HEK293 (cell line): ENCODE results near the gene PLAGL2.

Source experiments
- MYNN ChIP-seq: fragments of 450-650 bp; formaldehyde crosslinking; IDR thresholded peaks from 2 replicates; pipeline ENCODE4 v1.5.1; 2016; ENCODE audit warnings: missing biosample characterization, missing genetic modification characterization, borderline replicate concordance
- PRDM10 ChIP-seq: fragments of 450-650 bp; formaldehyde crosslinking; IDR thresholded peaks from 2 replicates; pipeline ENCODE4 v1.5.1; 2016; ENCODE audit warnings: missing biosample characterization, missing genetic modification characterization
- RBAK ChIP-seq: fragments of 450-650 bp; formaldehyde crosslinking; IDR thresholded peaks from 2 replicates; pipeline ENCODE4 v1.5.1; 2016; ENCODE audit warnings: missing biosample characterization, missing genetic modification characterization
- SP7 ChIP-seq: fragments of 450-650 bp; formaldehyde crosslinking; IDR thresholded peaks from 2 replicates; pipeline ENCODE4 v1.5.1; 2016; ENCODE audit warnings: missing biosample characterization, missing genetic modification characterization
- ZBTB8A ChIP-seq: fragments of 450-650 bp; formaldehyde crosslinking; IDR thresholded peaks from 2 replicates; pipeline ENCODE4 v1.5.1; 2016; ENCODE audit warnings: missing biosample characterization, missing genetic modification characterization
- ZFP3 ChIP-seq: fragments of 450-650 bp; formaldehyde crosslinking; IDR thresholded peaks from 2 replicates; pipeline ENCODE4 v1.5.1; 2016; ENCODE audit warnings: low read depth, missing biosample characterization, missing genetic modification characterization
- ZNF223 ChIP-seq: fragments of 450-650 bp; formaldehyde crosslinking; IDR thresholded peaks from 2 replicates; pipeline ENCODE4 v1.5.1; 2016; ENCODE audit warnings: missing biosample characterization, missing genetic modification characterization
- ZNF24 ChIP-seq: fragments of 450-650 bp; formaldehyde crosslinking; IDR thresholded peaks from 2 replicates; pipeline ENCODE4 v1.5.1; 2016; ENCODE audit warnings: missing biosample characterization, missing genetic modification characterization
- ZNF473 ChIP-seq: fragments of 450-650 bp; formaldehyde crosslinking; IDR thresholded peaks from 2 replicates; pipeline ENCODE4 v1.5.1; 2017; ENCODE audit warnings: missing biosample characterization, missing genetic modification characterization
- ZNF48 ChIP-seq: fragments of 450-650 bp; formaldehyde crosslinking; IDR thresholded peaks from 2 replicates; pipeline ENCODE4 v1.5.1; 2016; ENCODE audit warnings: missing biosample characterization, missing genetic modification characterization
- ZNF514 ChIP-seq: fragments of 450-650 bp; formaldehyde crosslinking; IDR thresholded peaks from 2 replicates; pipeline ENCODE4 v1.5.1; 2016; ENCODE audit warnings: missing biosample characterization, missing genetic modification characterization
- ZNF530 ChIP-seq: fragments of 450-650 bp; formaldehyde crosslinking; IDR thresholded peaks from 2 replicates; pipeline ENCODE4 v1.5.1; 2016; ENCODE audit warnings: low read depth, missing biosample characterization, missing genetic modification characterization
- ZNF692 ChIP-seq: fragments of 450-650 bp; formaldehyde crosslinking; IDR thresholded peaks from 2 replicates; pipeline ENCODE4 v1.5.1; 2016; ENCODE audit warnings: missing biosample characterization, missing genetic modification characterization
- ZNF768 ChIP-seq: fragments of 450-650 bp; formaldehyde crosslinking; IDR thresholded peaks from 2 replicates; pipeline ENCODE4 v1.5.1; 2018; ENCODE audit warnings: missing biosample characterization, mild to moderate bottlenecking, missing genetic modification characterization
- ZSCAN23 ChIP-seq: fragments of 450-650 bp; formaldehyde crosslinking; IDR thresholded peaks from 2 replicates; pipeline ENCODE4 v1.5.1; 2016; ENCODE audit warnings: missing biosample characterization, missing genetic modification characterization
- TF ChIP-seq, protein P1 (sequence below): fragments of 450-650 bp; formaldehyde crosslinking; IDR thresholded peaks from 2 replicates; pipeline ENCODE4 v1.5.1; 2016; ENCODE audit warnings: missing biosample characterization, missing genetic modification characterization, borderline replicate concordance
- TF ChIP-seq, protein P2 (sequence below): fragments of 450-650 bp; formaldehyde crosslinking; IDR thresholded peaks from 2 replicates; pipeline ENCODE4 v1.5.1; 2017; ENCODE audit warnings: missing biosample characterization, missing genetic modification characterization
- TF ChIP-seq, protein P3 (sequence below): fragments of 450-650 bp; formaldehyde crosslinking; IDR thresholded peaks from 2 replicates; pipeline ENCODE4 v1.5.1; 2017; ENCODE audit warnings: missing biosample characterization, missing genetic modification characterization
- TF ChIP-seq, protein P4 (sequence below): fragments of 450-650 bp; formaldehyde crosslinking; IDR thresholded peaks from 2 replicates; pipeline ENCODE4 v1.5.1; 2017; ENCODE audit warnings: missing biosample characterization, mild to moderate bottlenecking, missing genetic modification characterization, moderate library complexity
- TF ChIP-seq, protein P5 (sequence below): fragments of 450-650 bp; formaldehyde crosslinking; IDR thresholded peaks from 2 replicates; pipeline ENCODE4 v1.5.1; 2016; ENCODE audit warnings: missing biosample characterization, missing genetic modification characterization
- TF ChIP-seq, protein P6 (sequence below): fragments of 450-650 bp; formaldehyde crosslinking; IDR thresholded peaks from 2 replicates; pipeline ENCODE4 v1.5.1; 2016; ENCODE audit warnings: missing biosample characterization, missing genetic modification characterization

PLAGL2 gene

GRCh38 chr20:32227744-32228688 lies 20.5 kb upstream of the PLAGL2 start (continued):
- TF ChIP-seq ZSCAN23 (tag by site-specific recombination): no peak
- no peak for TF ChIP-seq ZNF514
- TF ChIP-seq, protein P1, sequence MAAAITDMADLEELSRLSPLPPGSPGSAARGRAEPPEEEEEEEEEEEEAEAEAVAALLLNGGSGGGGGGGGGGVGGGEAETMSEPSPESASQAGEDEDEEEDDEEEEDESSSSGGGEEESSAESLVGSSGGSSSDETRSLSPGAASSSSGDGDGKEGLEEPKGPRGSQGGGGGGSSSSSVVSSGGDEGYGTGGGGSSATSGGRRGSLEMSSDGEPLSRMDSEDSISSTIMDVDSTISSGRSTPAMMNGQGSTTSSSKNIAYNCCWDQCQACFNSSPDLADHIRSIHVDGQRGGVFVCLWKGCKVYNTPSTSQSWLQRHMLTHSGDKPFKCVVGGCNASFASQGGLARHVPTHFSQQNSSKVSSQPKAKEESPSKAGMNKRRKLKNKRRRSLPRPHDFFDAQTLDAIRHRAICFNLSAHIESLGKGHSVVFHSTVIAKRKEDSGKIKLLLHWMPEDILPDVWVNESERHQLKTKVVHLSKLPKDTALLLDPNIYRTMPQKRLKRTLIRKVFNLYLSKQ (tag by site-specific recombination): no peak
- TF ChIP-seq ZNF48 (tag by site-specific recombination): no peak
- TF ChIP-seq ZNF24 (tag by site-specific recombination): peak; percentile 60; the same call in 1 of the 2 replicates
- no peak for TF ChIP-seq RBAK (tag by site-specific recombination)
- TF ChIP-seq, protein P2, sequence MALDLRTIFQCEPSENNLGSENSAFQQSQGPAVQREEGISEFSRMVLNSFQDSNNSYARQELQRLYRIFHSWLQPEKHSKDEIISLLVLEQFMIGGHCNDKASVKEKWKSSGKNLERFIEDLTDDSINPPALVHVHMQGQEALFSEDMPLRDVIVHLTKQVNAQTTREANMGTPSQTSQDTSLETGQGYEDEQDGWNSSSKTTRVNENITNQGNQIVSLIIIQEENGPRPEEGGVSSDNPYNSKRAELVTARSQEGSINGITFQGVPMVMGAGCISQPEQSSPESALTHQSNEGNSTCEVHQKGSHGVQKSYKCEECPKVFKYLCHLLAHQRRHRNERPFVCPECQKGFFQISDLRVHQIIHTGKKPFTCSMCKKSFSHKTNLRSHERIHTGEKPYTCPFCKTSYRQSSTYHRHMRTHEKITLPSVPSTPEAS (tag by site-specific recombination): no peak
- TF ChIP-seq, protein P3, sequence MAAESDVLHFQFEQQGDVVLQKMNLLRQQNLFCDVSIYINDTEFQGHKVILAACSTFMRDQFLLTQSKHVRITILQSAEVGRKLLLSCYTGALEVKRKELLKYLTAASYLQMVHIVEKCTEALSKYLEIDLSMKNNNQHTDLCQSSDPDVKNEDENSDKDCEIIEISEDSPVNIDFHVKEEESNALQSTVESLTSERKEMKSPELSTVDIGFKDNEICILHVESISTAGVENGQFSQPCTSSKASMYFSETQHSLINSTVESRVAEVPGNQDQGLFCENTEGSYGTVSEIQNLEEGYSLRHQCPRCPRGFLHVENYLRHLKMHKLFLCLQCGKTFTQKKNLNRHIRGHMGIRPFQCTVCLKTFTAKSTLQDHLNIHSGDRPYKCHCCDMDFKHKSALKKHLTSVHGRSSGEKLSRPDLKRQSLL (tag by site-specific recombination): no peak
- no peak for TF ChIP-seq ZNF768 (tag by site-specific recombination)
- TF ChIP-seq, protein P4, sequence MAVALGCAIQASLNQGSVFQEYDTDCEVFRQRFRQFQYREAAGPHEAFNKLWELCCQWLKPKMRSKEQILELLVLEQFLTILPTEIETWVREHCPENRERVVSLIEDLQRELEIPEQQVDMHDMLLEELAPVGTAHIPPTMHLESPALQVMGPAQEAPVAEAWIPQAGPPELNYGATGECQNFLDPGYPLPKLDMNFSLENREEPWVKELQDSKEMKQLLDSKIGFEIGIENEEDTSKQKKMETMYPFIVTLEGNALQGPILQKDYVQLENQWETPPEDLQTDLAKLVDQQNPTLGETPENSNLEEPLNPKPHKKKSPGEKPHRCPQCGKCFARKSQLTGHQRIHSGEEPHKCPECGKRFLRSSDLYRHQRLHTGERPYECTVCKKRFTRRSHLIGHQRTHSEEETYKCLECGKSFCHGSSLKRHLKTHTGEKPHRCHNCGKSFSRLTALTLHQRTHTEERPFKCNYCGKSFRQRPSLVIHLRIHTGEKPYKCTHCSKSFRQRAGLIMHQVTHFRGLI: no peak
- peak; percentile 89 for TF ChIP-seq PRDM10 (tag by site-specific recombination)
- TF ChIP-seq ZFP3 (tag by site-specific recombination): no peak
- TF ChIP-seq ZNF223 (tag by site-specific recombination): no peak
- no peak for TF ChIP-seq ZNF530 (tag by site-specific recombination)
- TF ChIP-seq ZNF473 (tag by site-specific recombination): no peak
- peak; percentile 57 for TF ChIP-seq ZBTB8A (tag by site-specific recombination)
- TF ChIP-seq, protein P5, sequence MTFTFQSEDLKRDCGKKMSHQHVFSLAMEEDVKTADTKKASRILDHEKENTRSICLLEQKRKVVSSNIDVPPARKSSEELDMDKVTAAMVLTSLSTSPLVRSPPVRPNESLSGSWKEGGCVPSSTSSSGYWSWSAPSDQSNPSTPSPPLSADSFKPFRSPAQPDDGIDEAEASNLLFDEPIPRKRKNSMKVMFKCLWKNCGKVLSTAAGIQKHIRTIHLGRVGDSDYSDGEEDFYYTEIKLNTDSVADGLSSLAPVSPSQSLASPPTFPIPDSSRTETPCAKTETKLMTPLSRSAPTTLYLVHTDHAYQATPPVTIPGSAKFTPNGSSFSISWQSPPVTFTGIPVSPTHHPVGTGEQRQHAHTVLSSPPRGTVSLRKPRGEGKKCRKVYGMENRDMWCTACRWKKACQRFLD (tag by site-specific recombination): no peak
- TF ChIP-seq MYNN: no peak
- TF ChIP-seq, protein P6, sequence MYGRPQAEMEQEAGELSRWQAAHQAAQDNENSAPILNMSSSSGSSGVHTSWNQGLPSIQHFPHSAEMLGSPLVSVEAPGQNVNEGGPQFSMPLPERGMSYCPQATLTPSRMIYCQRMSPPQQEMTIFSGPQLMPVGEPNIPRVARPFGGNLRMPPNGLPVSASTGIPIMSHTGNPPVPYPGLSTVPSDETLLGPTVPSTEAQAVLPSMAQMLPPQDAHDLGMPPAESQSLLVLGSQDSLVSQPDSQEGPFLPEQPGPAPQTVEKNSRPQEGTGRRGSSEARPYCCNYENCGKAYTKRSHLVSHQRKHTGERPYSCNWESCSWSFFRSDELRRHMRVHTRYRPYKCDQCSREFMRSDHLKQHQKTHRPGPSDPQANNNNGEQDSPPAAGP: no peak
- TF ChIP-seq SP7 (tag by site-specific recombination): peak; percentile 43; the same call in 1 of the 2 replicates
- TF ChIP-seq ZNF692 (tag by site-specific recombination): peak; percentile 77
